ENCODE measurements around the gene KCNT2.
"Not testable (repeated sequence)": the region's sequence is repeated elsewhere in the genome, so short reads cannot be mapped to it uniquely, and the experiment has no call there.

Gene KCNT2

GRCh38 chr1:196344453-196344852 is 263.8 kb downstream of the KCNT2 start:
- in situ Hi-C loops (cut with MboI; ENCODE audit: low sequenced_read_pairs): no loop called here

GRCh38 chr1:196324345-196324744 is 283.9 kb downstream of the KCNT2 start:
- in situ Hi-C loops (cut with MboI; ENCODE audit: low sequenced_read_pairs): no loop called here

- in situ Hi-C loops (cut with MboI; ENCODE audit: low sequenced_read_pairs): no loop called here
Measured at GRCh38 chr1:196323869-196324268, 284.4 kb downstream of the KCNT2 start.

GRCh38 chr1:196319301-196319700 is 288.9 kb downstream of the KCNT2 start:
- in situ Hi-C loops (cut with MboI; ENCODE audit: low sequenced_read_pairs): no loop called here

- in situ Hi-C loops (cut with MboI; ENCODE audit: low sequenced_read_pairs): no loop called here
Measured at GRCh38 chr1:196317535-196318522, 290.4 kb downstream of the KCNT2 start.

GRCh38 chr1:196312739-196313138 is 295.5 kb downstream of the KCNT2 start:
- in situ Hi-C loops (cut with MboI; ENCODE audit: low sequenced_read_pairs): no loop called here

GRCh38 chr1:196309386-196309785 is 298.9 kb downstream of the KCNT2 start:
- in situ Hi-C loops (cut with MboI; ENCODE audit: low sequenced_read_pairs): no loop called here

- in situ Hi-C loops (cut with MboI; ENCODE audit: low sequenced_read_pairs): no loop called here
Measured at GRCh38 chr1:196308176-196308575, 300.1 kb downstream of the KCNT2 start.

GRCh38 chr1:196306421-196306820 is 301.8 kb downstream of the KCNT2 start:
- in situ Hi-C loops (cut with MboI; ENCODE audit: low sequenced_read_pairs): no loop called here

- in situ Hi-C loops (cut with MboI; ENCODE audit: low sequenced_read_pairs): no loop called here
Measured at GRCh38 chr1:196305216-196305615, 303.0 kb downstream of the KCNT2 start.

GRCh38 chr1:196302981-196303380 is 305.3 kb downstream of the KCNT2 start:
- in situ Hi-C loops (cut with MboI; ENCODE audit: low sequenced_read_pairs): no loop called here

GRCh38 chr1:196302420-196302819 is 305.8 kb downstream of the KCNT2 start:
- in situ Hi-C loops (cut with MboI; ENCODE audit: low sequenced_read_pairs): no loop called here

GRCh38 chr1:196295766-196296165 is 312.5 kb downstream of the KCNT2 start:
- in situ Hi-C loops (cut with MboI; ENCODE audit: low sequenced_read_pairs): no loop called here

- in situ Hi-C loops (cut with MboI; ENCODE audit: low sequenced_read_pairs): no loop called here
Measured at GRCh38 chr1:196278816-196279215, 329.4 kb downstream of the KCNT2 start.

- in situ Hi-C loops (cut with MboI; ENCODE audit: low sequenced_read_pairs): no loop called here
Measured at GRCh38 chr1:196277860-196278259, 330.4 kb downstream of the KCNT2 start.

GRCh38 chr1:196271212-196271947 is 336.9 kb downstream of the KCNT2 start:
- in situ Hi-C loops (cut with MboI; ENCODE audit: low sequenced_read_pairs): no loop called here

GRCh38 chr1:196263086-196263485 is 345.2 kb downstream of the KCNT2 start:
- in situ Hi-C loops (cut with MboI; ENCODE audit: low sequenced_read_pairs): not testable (repeated sequence)

GRCh38 chr1:196260270-196260669 is 348.0 kb downstream of the KCNT2 start:
- in situ Hi-C loops (cut with MboI; ENCODE audit: low sequenced_read_pairs): no loop called here

- in situ Hi-C loops (cut with MboI; ENCODE audit: low sequenced_read_pairs): no loop called here
Measured at GRCh38 chr1:196259316-196259715, 348.9 kb downstream of the KCNT2 start.

- in situ Hi-C loops (cut with MboI; ENCODE audit: low sequenced_read_pairs): no loop called here
Measured at GRCh38 chr1:196255762-196256161, 352.5 kb downstream of the KCNT2 start.

- in situ Hi-C loops (cut with MboI; ENCODE audit: low sequenced_read_pairs): no loop called here
Measured at GRCh38 chr1:196229546-196229945, 378.7 kb downstream of the KCNT2 start.

GRCh38 chr1:196214866-196215265 is 393.4 kb downstream of the KCNT2 start:
- in situ Hi-C loops (cut with MboI; ENCODE audit: low sequenced_read_pairs): no loop called here

All from hTERT RPE-1 (cell line).